DMS79 treated with DMSO at 0.1 percent for 48 hours (cell line): ENCODE results near the gene BIRC6.
"Not testable (repeated sequence)": the region's sequence is repeated elsewhere in the genome, so short reads cannot be mapped to it uniquely, and the experiment has no call there.

Source experiments
- DNase-seq: peaks from one replicate; lab custom pipeline; 2025; lab: John Stamatoyannopoulos, UW

Gene BIRC6

GRCh38 chr2:32614084-32614483 is 257.3 kb downstream of the BIRC6 start:
- no peak for DNase-seq

- no peak for DNase-seq
These were observed 260.9 kb downstream of the BIRC6 start for GRCh38 chr2:32617599-32618189.

- DNase-seq = no peak
These were observed 265.9 kb downstream of the BIRC6 start for GRCh38 chr2:32622570-32623310.

GRCh38 chr2:32623311-32623706 is 266.5 kb downstream of the BIRC6 start:
- no peak for DNase-seq

GRCh38 chr2:32624812-32625211 is 268.0 kb downstream of the BIRC6 start:
- DNase-seq = no peak

- DNase-seq = no peak
These were observed 269.9 kb downstream of the BIRC6 start for GRCh38 chr2:32626639-32627221.

- DNase-seq = no peak
These were observed 270.6 kb downstream of the BIRC6 start for GRCh38 chr2:32627441-32627813.

GRCh38 chr2:32627814-32628579 is 271.2 kb downstream of the BIRC6 start, which contains the start of gene TTC27:
Gene TTC27 (plus strand): TSS chr2:32628050. CDS start chr2:32628293, 243 bp downstream.
- DNase-seq = peak; percentile 89

- DNase-seq = no peak
These were observed 275.3 kb downstream of the BIRC6 start for GRCh38 chr2:32632089-32632488.

- no peak for DNase-seq
These were observed 276.2 kb downstream of the BIRC6 start for GRCh38 chr2:32633040-32633439.

- DNase-seq = not testable (repeated sequence)
These were observed 281.7 kb downstream of the BIRC6 start for GRCh38 chr2:32638548-32638947.

GRCh38 chr2:32641180-32641579 is 284.4 kb downstream of the BIRC6 start:
- DNase-seq = no peak

- no peak for DNase-seq
These were observed 290.4 kb downstream of the BIRC6 start for GRCh38 chr2:32647180-32647651.

- DNase-seq = peak; percentile 95
These were observed 295.9 kb downstream of the BIRC6 start for GRCh38 chr2:32652555-32653209.

GRCh38 chr2:32656069-32656468 is 299.2 kb downstream of the BIRC6 start:
- no peak for DNase-seq

GRCh38 chr2:32663864-32664263 is 307.0 kb downstream of the BIRC6 start:
- no peak for DNase-seq

- no peak for DNase-seq
These were observed 309.9 kb downstream of the BIRC6 start for GRCh38 chr2:32666704-32667103.

- DNase-seq = no peak
These were observed 311.4 kb downstream of the BIRC6 start for GRCh38 chr2:32668254-32668653.
